GM21390 (cell line): Measurements from ENCODE around the gene GPBP1.
"Not testable (repeated sequence)": the region's sequence is repeated elsewhere in the genome, so short reads cannot be mapped to it uniquely, and the experiment has no call there.

Experiments
- ATAC-seq: cut with Tn5 transposase; IDR thresholded peaks from one replicate; pipeline ENCODE4 v1.9.1; 2021; ENCODE audit not compliant: unreplicated experiment

Gene GPBP1

DNA sequence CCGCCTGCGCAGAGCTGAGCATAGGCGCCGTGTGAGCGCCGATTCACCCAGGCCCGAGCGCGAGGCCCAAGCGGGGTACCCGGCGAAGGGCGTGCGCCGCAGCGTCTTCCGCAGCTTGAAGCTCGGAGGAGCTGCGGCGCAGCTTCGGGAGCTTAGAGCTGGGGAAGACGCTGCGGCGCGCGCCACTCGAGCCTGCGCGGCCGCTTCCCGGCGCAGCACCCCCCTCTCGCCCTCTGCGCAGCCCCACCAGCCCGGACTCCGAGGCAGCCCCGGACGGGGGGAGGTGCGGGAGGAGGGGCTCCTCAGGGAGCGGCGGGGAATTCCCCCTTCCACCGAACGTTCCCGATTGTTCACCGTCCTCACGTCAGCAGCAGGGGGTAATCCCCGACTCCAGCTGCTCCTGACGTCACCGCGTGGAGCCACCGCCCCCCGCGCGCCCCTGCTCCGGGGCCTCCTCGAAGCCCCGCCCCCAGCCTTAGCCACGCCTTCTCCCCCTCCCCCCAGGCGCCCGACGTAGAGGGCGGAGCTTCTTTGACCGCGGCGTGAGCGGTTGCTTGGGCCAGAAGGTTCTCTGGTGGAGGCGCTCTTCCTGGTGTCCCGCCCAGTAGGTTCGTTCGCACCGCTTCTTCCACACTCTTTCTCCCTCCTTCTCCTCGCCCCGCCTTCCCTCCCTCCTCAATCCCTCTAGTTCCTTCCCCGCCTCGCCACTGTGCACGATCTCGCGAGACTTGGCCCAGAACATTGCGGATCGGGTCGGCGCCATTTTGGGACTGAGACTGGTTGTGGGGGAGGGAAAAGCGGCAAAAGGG is at the start of gene GPBP1:
TSS of gene GPBP1 (plus strand) at position 741 of the 809 bp plus-strand sequence. CDS start 40,072 bp downstream, outside the sequence.
- ATAC-seq: peak; percentile 62

GRCh38 chr5:57128325-57128724 is 45.5 kb upstream of the GPBP1 start:
- ATAC-seq: no peak

DNA sequence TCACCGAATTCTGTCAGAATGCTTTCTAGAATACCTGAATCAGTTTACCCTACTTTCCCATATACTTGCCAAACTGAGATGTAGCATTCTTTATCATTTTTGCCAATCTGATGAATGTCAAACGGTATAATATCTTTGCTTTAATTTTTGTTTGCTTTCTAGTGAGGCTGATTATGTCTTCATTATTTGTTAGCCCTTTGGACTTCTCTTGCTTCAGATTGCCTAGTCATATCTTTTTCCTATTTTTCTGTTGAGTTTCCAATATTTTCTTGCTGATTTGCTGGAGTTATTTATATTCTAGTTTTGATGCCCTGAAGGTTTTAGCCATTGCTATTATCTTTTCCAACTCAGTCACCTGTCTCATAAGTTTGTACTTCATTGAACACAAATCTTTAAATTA is 40.3 kb upstream of the GPBP1 start:
- no peak for ATAC-seq

DNA sequence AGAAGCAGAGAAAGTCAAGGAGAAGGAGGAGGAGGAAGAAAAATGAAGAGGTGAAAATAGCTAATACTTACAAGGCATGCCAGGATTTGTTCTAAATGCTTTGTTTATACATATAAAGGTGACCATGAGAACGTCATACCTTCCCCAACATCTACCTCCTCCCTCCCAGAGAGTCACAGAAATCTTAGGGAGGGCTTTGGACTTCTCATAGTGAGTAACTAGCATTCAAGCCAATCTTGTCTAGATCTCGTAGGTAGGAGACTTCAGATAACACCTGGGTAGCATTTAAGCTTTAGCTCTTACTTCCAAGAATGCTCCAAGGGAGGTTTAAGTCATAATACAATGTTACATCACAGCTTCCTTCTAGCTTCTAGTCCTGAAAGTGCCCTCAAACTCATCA is 36.5 kb upstream of the GPBP1 start:
- ATAC-seq: no peak

DNA sequence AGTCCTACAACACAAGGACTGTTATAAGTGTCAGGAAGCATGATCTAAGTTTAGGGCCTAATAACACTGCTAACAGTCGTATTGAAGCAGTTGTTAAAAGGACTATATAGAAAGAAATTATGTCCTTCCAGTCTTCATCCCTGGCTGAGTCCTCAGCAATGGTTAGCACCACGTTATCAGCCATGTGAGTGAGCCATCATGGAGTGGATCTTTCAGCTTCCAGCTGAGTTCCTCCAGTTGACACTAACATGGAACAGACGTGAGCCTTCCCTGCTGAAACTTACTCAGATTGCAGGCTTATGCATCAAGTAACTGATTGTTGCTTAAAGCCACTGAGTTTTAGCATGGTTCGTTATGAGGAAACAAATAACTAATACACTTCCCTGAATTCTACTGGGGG is 21.5 kb upstream of the GPBP1 start:
- no peak for ATAC-seq

GRCh38 chr5:57155033-57155432 is 18.8 kb upstream of the GPBP1 start:
- no peak for ATAC-seq

- ATAC-seq: no peak
Observed at GRCh38 chr5:57157131-57157530, 16.7 kb upstream of the GPBP1 start.

DNA sequence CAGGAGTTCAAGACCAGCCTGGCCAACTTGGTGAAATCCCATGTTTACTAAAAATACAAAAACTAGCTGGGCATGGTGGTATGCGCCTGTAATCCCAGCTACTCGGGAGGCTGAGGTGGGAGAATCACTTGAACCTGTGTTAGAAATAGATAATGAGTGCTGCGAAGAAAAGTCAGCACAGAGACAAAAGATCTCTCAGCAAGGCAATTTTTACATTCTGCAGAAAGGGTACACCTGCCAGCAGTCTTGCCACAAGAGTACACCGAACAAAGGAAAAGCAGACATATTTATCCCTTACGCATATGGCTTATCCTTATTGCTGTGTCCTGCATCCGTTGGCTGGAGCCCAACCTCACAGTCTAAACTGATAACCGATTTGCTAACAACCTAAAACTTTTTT is 16.2 kb upstream of the GPBP1 start:
- ATAC-seq: no peak

GRCh38 chr5:57163553-57164006 is 10.3 kb upstream of the GPBP1 start:
- ATAC-seq: no peak

- no peak for ATAC-seq
Observed at GRCh38 chr5:57164124-57164523, 9.7 kb upstream of the GPBP1 start.

- ATAC-seq: not testable (repeated sequence)
Observed at GRCh38 chr5:57165171-57165570, 8.7 kb upstream of the GPBP1 start.

DNA sequence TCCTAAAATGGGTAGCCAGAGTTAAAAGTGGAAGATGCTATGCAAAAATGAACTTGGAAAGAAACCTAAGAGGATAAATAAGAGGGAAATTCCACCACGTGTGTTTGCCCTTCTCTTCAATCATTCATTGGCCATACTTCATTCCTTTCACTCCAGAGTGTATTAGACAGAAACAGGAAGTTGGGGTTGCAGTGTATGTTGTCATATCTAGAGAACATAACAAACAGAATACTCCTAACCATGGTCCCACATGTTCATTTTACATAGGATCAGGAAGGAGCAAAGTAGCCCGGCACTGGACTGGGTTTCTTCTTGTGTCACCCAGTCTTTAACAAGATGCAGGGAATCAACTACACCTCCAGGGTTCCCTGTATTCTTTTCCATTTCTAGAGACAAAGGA is 7.6 kb upstream of the GPBP1 start:
- peak; percentile 57 for ATAC-seq

- ATAC-seq: no peak
Observed at GRCh38 chr5:57167201-57167600, 6.7 kb upstream of the GPBP1 start.

DNA sequence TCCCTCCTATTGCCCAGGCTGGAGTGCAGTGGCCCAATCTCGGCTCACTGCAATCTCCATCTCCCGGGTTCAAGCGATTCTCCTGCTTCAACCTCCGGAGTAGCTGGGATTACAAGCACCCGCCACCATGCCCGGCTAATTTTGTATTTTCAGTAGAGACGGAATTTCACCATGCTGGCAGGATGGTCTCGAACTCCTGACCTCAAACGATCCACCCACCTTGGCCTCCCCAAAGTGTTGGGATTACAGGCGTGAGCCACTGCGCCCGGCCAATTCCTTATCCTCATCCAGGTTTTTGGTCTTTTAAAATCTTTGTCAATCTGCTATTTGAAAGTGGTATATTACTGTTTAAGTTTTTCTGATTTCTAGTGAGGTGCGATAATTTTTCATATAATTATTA is 3.7 kb upstream of the GPBP1 start:
- ATAC-seq: not testable (repeated sequence)

DNA sequence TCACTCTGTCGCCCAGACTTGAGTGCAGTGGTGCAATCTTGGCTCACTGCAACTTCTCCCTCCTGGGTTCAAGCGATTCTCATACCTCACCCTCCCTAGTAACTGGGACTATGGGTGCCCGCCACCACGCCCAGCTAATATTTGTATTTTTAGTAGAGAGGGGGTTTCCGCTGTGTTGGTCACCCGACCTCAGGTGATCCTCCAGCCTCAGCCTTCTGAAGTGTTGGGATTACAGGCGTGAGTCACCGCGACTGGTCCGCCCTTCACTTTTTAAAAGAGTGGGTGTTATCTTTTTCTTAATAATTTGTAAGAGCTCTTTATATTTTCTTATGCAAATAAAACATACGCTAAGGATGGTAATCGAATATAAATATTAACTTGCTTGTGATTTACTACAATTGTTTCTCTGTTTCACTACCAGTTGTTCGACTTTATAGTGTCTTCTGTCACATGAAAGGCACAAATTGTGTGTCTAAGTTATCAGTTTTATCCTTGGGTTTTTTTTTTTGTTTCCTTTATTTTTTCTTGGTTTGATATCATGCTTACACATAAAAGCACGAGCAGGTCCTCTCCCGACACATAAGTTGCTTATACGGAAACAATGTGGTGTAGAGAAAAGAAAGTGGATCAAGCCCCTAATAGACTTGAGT is 1.9 kb upstream of the GPBP1 start:
- ATAC-seq: no peak

DNA sequence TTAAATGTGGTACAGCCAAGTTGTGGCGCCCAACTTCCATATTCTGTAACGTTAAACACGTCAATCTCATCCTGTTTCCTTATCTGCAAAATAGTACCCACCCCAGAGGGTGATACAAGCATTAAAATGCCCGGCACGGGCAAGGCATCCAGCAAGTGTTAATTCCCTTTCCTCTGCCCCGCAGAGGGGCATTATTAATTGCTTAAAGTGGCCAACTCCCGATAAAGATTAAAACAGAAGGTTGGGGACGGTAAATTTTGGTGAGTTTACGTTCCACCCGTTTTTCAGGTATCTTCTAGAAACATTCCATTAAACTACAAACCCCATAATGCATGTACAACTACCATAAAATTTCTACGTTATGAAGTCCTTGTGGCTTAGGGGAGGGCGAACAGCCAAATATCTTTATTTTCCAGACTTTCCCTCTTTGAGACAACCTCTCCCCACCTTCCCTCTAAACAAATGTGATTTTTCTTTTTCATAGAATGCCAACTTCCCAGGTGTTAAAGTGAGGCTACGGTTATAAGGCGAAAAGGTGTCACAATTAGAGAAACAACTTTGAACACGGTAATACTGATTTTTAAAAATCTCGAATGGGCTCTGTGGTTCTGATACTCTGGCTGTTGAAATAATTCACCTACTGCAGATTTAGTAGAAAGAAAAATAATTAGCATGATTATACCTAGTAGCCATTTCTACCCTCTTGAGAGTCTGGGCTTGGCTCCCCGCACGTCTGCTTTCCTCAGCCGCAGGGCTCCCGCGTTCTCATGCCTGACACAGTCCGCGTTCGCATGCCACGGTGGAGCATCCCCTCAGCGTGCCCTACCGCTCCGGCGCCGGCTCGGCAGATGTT is 1.2 kb upstream of the GPBP1 start:
- no peak for ATAC-seq

DNA sequence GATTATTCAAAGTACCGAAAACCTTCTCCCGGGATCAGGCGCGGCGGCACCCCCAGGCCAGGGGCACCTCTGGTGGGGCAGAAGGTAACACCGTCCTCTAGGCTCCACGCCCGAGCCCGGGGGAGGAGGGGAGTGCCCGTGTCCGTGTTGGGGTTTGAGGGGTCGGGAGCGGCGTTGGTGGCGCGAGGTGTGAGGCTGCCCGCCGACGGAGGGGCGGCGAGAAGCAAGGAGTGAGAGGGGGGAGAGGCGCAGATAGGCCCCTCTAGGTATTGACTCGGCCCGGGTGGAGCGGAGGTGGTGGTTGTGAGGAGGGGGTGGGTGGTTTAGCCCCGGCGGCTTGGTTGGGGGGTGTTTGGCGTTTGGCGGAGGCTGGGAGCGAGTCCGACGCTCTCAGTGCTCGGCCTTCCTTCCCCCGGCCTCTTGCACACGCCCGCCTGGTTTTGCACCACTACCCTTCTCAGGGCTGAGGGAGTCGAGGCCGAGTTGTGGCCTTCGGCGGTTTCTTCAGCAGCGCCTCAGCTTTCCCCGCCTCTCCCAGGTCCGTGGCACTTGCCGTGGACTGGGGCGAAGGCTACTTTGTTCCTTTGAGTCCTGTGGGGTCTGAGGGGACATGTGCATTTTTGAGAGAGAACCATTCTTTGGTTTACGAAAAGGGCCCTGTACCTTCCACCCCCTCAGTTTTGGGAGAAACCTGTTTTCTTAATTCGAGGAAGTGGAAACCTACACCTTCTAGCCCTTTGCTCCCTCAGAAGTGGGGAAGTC is 450 bp downstream of the GPBP1 start:
- ATAC-seq: no peak

DNA sequence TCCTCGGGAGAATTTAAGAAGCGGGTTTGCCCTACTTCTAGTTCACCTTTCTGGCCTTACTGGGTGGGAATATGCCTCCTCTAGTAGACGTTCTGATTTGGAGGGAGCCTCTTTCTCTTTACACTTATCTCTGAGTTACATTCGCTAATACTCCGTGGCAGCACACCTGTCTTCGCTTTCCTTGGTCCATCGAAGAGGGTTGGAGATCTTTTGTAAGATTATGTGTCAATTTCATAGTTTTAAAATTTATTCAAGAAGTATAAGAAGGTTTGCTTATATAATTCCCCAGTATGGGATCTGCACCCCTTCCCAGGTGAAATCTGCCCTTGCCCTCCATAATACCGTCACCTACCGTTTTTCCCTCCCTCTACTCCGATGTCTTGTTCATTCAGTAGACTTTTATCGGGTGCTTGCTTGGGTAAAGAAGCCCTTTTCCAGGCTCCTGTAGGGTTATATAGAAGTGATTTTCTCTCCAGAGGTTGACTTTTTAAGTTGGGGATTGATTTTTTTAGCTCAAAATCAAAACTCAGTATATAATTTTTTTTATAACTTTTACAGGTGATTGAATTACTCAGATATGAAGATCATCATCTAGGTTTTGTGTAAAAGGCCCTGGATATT is 1.1 kb downstream of the GPBP1 start:
- no peak for ATAC-seq

GRCh38 chr5:57175551-57176309 is 1.9 kb downstream of the GPBP1 start:
- no peak for ATAC-seq
